GM23338 (cell line): ENCODE results near the gene BCAR3. TPM values are rescaled to one million over a fixed set of nuclear protein-coding genes. Genes with fewer than 3 reads are reported as not detected.

Experiments used
- ATAC-seq: fragments of 200-7000 bp; cut with Tn5 transposase; 3 replicates; pipeline ENCODE4 v1.9.1; 2020
- DNase-seq: peaks from one replicate; pipeline ENCODE4 v3.0.0-alpha.2; 2015; ENCODE audit warnings: low spot score
- H2AFZ ChIP-seq: fragments of 200-600 bp; sonication (generic); 2 replicates; pipeline ENCODE4 v1.8.0; 2016; ENCODE audit warnings: antibody characterized with exemption, mild to moderate bottlenecking, moderate library complexity
- H3F3A ChIP-seq: fragments of 200-600 bp; sonication (generic); replicated peaks from 2 replicates; pipeline ENCODE4 v1.8.0; 2017; ENCODE audit warnings: antibody characterized with exemption, mixed run types, low read depth
- H3K27ac ChIP-seq: fragments of 200-600 bp; sonication (generic); 2 replicates; pipeline ENCODE4 v1.6.1; 2016; ENCODE audit warnings: low read depth
- H3K27me3 ChIP-seq: fragments of 200-600 bp; sonication (generic); 2 replicates; pipeline ENCODE4 v1.8.0; 2016; ENCODE audit warnings: mild to moderate bottlenecking, mixed run types, moderate library complexity; ENCODE audit not compliant: insufficient read depth
- H3K36me3 ChIP-seq: fragments of 200-600 bp; sonication (generic); 2 replicates; pipeline ENCODE4 v1.8.0; 2016; ENCODE audit warnings: mild to moderate bottlenecking; ENCODE audit not compliant: insufficient read depth
- H3K4me1 ChIP-seq: fragments of 200-600 bp; sonication (generic); 2 replicates; pipeline ENCODE4 v1.8.0; 2016; ENCODE audit warnings: mild to moderate bottlenecking, moderate library complexity; ENCODE audit not compliant: insufficient read depth
- H3K4me2 ChIP-seq: fragments of 200-600 bp; sonication (generic); 2 replicates; pipeline ENCODE4 v1.7.1; 2017; ENCODE audit warnings: mixed run types
- H3K4me3 ChIP-seq: fragments of 200-600 bp; sonication (generic); 2 replicates; pipeline ENCODE4 v1.6.1; 2016; ENCODE audit warnings: mixed run types
- H3K79me2 ChIP-seq: fragments of 200-600 bp; sonication (generic); replicated peaks from 2 replicates; pipeline ENCODE4 v1.8.0; 2017; ENCODE audit warnings: mild to moderate bottlenecking; ENCODE audit not compliant: insufficient read depth
- H3K9me2 ChIP-seq: fragments of 200-600 bp; sonication (generic); 2 replicates; pipeline ENCODE4 v1.8.0; 2017; ENCODE audit not compliant: insufficient read depth
- H4K20me1 ChIP-seq: fragments of 200-600 bp; sonication (generic); replicated peaks from 2 replicates; pipeline ENCODE4 v1.8.0; 2017; ENCODE audit warnings: mild to moderate bottlenecking; ENCODE audit not compliant: insufficient read depth
- H3K27ac Mint-ChIP-seq: 2 replicates; pipeline ENCODE4 v1.8.0; 2020; ENCODE audit warnings: inconsistent platforms, mild to moderate bottlenecking, moderate library complexity, mixed read lengths
- H3K27me3 Mint-ChIP-seq: 3 replicates; pipeline ENCODE4 v1.8.0; 2022; ENCODE audit warnings: low read depth, mild to moderate bottlenecking, moderate library complexity, mixed read lengths, inconsistent platforms; ENCODE audit not compliant: insufficient read depth, poor library complexity
- H3K36me3 Mint-ChIP-seq: 3 replicates; pipeline ENCODE4 v1.8.0; 2021; ENCODE audit warnings: low read depth, mild to moderate bottlenecking, inconsistent platforms, moderate library complexity, mixed read lengths
- H3K4me1 Mint-ChIP-seq: 3 replicates; pipeline ENCODE4 v1.8.0; 2020; ENCODE audit warnings: mild to moderate bottlenecking, inconsistent platforms, mixed read lengths
- H3K4me3 Mint-ChIP-seq: 3 replicates; pipeline ENCODE4 v1.8.0; 2021; ENCODE audit warnings: moderate library complexity, mild to moderate bottlenecking, inconsistent platforms, mixed read lengths
- H3K9me3 Mint-ChIP-seq: 3 replicates; pipeline ENCODE4 v1.8.0; 2020; ENCODE audit warnings: moderate library complexity, mild to moderate bottlenecking, inconsistent platforms, mixed read lengths
- EZH2phosphoT487 ChIP-seq: fragments of 200-600 bp; sonication (generic); IDR thresholded peaks from one replicate; pipeline ENCODE4 v1.8.1; 2018; ENCODE audit warnings: antibody characterized with exemption; ENCODE audit not compliant: unreplicated experiment
- JUNB ChIP-seq: IDR thresholded peaks from one replicate; pipeline ENCODE4 v1.6.1; 2016; ENCODE audit warnings: antibody characterized with exemption; ENCODE audit not compliant: unreplicated experiment
- NANOG ChIP-seq: IDR thresholded peaks from 2 replicates; pipeline ENCODE4 v1.6.1; 2016; ENCODE audit warnings: antibody characterized with exemption, borderline replicate concordance
- REST ChIP-seq: IDR thresholded peaks from one replicate; pipeline ENCODE4 v1.6.1; 2018; ENCODE audit warnings: antibody characterized with exemption; ENCODE audit not compliant: unreplicated experiment
- ZNF331 ChIP-seq: fragments of 250-450 bp; sonication (Bioruptor Pico); IDR thresholded peaks from 2 replicates; pipeline ENCODE4 v1.5.0; 2020; ENCODE audit warnings: low read depth, mild to moderate bottlenecking, moderate library complexity
- polyA plus RNA-seq: library from polyadenylated mRNA; unstranded; fragments of >200 nt; fragmentation: Nextera tagmentation; extraction: Ambion mirVana; gene quantifications from 2 replicates; pipeline ENCODE4 v1.2.1, GENCODE V29; 2016
- total RNA-seq: library from RNA; depleted of rRNA; stranded (reverse); fragments of >200 nt; shearing (Covaris generic); gene quantifications from 2 replicates; pipeline ENCODE4 v1.2.3, GENCODE V29; 2014
- TF ChIP-seq, protein P1 (sequence below): IDR thresholded peaks from 2 replicates; pipeline ENCODE4 v1.6.1; 2016; ENCODE audit warnings: antibody characterized with exemption
- TF ChIP-seq, protein P2 (sequence below): fragments of 250-450 bp; sonication (Bioruptor Pico); IDR thresholded peaks from 2 replicates; pipeline ENCODE4 v1.5.0; 2020; ENCODE audit warnings: mild to moderate bottlenecking, moderate library complexity

The BCAR3 gene
- total and polyA plus RNA-seq, 2 experiments from 2014 or later, result 5.5 to 9.7 TPM

GRCh38 chr1:93574511-93574910, 107.1 kb downstream of the BCAR3 start:
- Mint-ChIP-seq H3K27ac (no peak overlapping the region; the same call in 1 of the 2 replicates), H3K27me3 (peaks cover 6% of the 10 kb centered on the region), H3K4me3 (no peak overlapping the region), H3K4me1 (peaks cover 20% of the 10 kb centered on the region), H3K36me3 (peaks cover 9% of the 10 kb centered on the region), H3K9me3 (no peaks in the 10 kb centered on the region)
- Histone ChIP-seq H3F3A (no peaks in the 10 kb centered on the region), H3K4me1 (peaks cover 18% of the 10 kb centered on the region), H3K4me2 (no peak overlapping the region), H3K4me3 (no peak overlapping the region), H3K27me3 (no peaks in the 10 kb centered on the region), H3K27ac (no peak overlapping the region), H3K79me2 (no peaks in the 10 kb centered on the region), H3K9me2 (no peaks in the 10 kb centered on the region), H4K20me1 (0 out of 2 replicates have a peak, but pooled peaks cover 5% of the 10 kb centered on the region), H3K36me3 (no peaks in the 10 kb centered on the region; the same call in 1 of the 2 replicates), H2AFZ (no peak overlapping the region)
- TF ChIP-seq, protein P1, sequence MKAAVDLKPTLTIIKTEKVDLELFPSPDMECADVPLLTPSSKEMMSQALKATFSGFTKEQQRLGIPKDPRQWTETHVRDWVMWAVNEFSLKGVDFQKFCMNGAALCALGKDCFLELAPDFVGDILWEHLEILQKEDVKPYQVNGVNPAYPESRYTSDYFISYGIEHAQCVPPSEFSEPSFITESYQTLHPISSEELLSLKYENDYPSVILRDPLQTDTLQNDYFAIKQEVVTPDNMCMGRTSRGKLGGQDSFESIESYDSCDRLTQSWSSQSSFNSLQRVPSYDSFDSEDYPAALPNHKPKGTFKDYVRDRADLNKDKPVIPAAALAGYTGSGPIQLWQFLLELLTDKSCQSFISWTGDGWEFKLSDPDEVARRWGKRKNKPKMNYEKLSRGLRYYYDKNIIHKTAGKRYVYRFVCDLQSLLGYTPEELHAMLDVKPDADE, result no peak
- TF ChIP-seq EZH2phosphoT487 (no peak), ZNF331 (CRISPR knock-in tag) (no peak), REST (no peak), NANOG (no peak), JUNB (no peak)
- TF ChIP-seq, protein P2, sequence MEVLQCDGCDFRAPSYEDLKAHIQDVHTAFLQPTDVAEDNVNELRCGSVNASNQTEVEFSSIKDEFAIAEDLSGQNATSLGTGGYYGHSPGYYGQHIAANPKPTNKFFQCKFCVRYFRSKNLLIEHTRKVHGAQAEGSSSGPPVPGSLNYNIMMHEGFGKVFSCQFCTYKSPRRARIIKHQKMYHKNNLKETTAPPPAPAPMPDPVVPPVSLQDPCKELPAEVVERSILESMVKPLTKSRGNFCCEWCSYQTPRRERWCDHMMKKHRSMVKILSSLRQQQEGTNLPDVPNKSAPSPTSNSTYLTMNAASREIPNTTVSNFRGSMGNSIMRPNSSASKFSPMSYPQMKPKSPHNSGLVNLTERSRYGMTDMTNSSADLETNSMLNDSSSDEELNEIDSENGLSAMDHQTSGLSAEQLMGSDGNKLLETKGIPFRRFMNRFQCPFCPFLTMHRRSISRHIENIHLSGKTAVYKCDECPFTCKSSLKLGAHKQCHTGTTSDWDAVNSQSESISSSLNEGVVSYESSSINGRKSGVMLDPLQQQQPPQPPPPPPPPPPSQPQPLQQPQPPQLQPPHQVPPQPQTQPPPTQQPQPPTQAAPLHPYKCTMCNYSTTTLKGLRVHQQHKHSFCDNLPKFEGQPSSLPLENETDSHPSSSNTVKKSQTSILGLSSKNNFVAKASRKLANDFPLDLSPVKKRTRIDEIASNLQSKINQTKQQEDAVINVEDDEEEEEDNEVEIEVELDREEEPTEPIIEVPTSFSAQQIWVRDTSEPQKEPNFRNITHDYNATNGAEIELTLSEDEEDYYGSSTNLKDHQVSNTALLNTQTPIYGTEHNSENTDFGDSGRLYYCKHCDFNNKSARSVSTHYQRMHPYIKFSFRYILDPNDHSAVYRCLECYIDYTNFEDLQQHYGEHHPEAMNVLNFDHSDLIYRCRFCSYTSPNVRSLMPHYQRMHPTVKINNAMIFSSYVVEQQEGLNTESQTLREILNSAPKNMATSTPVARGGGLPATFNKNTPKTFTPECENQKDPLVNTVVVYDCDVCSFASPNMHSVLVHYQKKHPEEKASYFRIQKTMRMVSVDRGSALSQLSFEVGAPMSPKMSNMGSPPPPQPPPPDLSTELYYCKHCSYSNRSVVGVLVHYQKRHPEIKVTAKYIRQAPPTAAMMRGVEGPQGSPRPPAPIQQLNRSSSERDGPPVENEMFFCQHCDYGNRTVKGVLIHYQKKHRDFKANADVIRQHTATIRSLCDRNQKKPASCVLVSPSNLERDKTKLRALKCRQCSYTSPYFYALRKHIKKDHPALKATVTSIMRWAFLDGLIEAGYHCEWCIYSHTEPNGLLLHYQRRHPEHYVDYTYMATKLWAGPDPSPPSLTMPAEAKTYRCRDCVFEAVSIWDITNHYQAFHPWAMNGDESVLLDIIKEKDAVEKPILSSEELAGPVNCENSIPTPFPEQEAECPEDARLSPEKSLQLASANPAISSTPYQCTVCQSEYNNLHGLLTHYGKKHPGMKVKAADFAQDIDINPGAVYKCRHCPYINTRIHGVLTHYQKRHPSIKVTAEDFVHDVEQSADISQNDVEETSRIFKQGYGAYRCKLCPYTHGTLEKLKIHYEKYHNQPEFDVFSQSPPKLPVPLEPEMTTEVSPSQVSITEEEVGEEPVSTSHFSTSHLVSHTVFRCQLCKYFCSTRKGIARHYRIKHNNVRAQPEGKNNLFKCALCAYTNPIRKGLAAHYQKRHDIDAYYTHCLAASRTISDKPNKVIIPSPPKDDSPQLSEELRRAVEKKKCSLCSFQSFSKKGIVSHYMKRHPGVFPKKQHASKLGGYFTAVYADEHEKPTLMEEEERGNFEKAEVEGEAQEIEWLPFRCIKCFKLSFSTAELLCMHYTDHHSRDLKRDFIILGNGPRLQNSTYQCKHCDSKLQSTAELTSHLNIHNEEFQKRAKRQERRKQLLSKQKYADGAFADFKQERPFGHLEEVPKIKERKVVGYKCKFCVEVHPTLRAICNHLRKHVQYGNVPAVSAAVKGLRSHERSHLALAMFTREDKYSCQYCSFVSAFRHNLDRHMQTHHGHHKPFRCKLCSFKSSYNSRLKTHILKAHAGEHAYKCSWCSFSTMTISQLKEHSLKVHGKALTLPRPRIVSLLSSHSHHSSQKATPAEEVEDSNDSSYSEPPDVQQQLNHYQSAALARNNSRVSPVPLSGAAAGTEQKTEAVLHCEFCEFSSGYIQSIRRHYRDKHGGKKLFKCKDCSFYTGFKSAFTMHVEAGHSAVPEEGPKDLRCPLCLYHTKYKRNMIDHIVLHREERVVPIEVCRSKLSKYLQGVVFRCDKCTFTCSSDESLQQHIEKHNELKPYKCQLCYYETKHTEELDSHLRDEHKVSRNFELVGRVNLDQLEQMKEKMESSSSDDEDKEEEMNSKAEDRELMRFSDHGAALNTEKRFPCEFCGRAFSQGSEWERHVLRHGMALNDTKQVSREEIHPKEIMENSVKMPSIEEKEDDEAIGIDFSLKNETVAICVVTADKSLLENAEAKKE, result no peak
- DNase-seq (no peak), ATAC-seq (no peak)
